ENCODE data around the gene AKR1D1.

- no peak for TF ChIP-seq CTCF (IDR thresholded peaks at IDR 0.05; ENCODE audit: borderline replicate concordance, extremely low read depth, low read length, poor library complexity, severe bottlenecking)
- no peak for TF ChIP-seq EZH2 (IDR thresholded peaks at IDR 0.05; ENCODE audit: borderline replicate concordance, low read depth, low read length, severe bottlenecking)
Measured at GRCh38 chr7:138142583-138143201, 66.4 kb downstream of the AKR1D1 start.

Data from DND-41 (cell line).